HG03064 (cell line): ENCODE measurements around the gene FOXI3.
"Not testable (repeated sequence)": the region's sequence is repeated elsewhere in the genome, so short reads cannot be mapped to it uniquely, and the experiment has no call there.

Source experiments
- ATAC-seq: cut with Tn5 transposase; IDR thresholded peaks from one replicate; pipeline ENCODE4 v1.9.1; 2021; ENCODE audit warnings: low read depth; ENCODE audit not compliant: unreplicated experiment

The FOXI3 gene

DNA sequence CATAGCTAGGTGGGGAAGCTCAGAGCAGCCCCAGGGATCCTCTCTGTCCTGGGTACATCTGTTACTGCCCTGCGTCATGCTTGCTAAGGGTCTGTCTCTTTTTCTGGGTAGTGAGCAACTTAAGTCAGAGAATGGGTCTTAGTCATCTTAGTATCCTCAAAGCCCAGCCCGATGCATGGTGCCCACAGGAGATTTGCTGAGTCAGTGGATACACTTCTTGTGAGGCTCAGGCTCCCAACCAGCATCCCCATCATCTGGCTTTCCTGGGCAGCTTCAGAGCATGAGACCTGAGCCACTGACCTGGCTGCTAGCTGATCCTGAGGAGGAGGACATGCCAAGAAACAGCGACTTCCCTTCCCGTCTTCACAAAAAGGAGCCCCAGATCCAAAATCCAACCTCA lies 10.0 kb downstream of the FOXI3 start:
- ATAC-seq = no peak

- no peak for ATAC-seq
Measured at GRCh38 chr2:88442061-88442460, 10.4 kb downstream of the FOXI3 start.

GRCh38 chr2:88437010-88437409 lies 15.5 kb downstream of the FOXI3 start:
- no peak for ATAC-seq

DNA sequence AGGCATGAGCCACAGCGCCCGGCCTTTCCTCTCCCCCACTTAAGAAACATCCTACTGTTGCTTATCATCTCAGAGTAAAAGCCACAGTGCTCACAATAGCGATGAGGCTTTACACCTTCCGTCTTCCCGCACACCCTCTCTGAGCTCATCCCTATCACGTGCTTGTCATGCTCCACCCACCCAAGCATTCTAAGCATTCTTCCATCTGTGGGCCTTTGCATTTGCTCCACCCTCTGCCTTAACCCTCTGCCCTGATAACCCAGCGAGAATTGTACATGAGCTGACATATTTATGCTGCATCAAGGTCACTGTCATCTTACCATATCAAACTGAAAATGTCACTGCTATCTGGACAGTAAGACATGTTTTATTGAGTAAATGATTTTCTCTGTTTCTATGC lies 22.6 kb downstream of the FOXI3 start:
- no peak for ATAC-seq

- no peak for ATAC-seq
Measured at GRCh38 chr2:88423733-88424132, 28.8 kb downstream of the FOXI3 start.

DNA sequence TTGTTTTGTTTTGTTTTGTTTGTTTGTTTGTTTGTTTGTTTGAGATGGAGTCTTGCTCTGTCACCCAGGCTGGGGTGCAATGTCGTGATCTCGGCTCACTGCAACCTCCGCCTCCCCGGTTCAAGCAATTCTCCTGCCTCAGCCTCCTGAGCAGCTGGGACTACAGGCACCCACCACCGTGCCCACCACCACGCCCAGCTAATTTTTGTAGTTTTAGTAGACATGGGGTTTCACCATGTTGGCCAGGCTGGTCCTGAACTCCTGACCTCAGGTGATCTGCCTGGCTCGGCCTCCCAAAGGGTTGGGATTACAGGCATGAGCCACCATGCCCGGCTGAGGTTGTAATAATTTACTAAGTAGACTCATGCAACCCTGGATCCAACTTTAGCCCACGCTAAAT lies 33.4 kb downstream of the FOXI3 start:
- not testable (repeated sequence) for ATAC-seq

- ATAC-seq = no peak
Measured at GRCh38 chr2:88416016-88416663, 36.4 kb downstream of the FOXI3 start.

- ATAC-seq = not testable (repeated sequence)
Measured at GRCh38 chr2:88408870-88409269, 43.6 kb downstream of the FOXI3 start.

GRCh38 chr2:88400037-88400767 lies 52.3 kb downstream of the FOXI3 start:
- no peak for ATAC-seq

GRCh38 chr2:88398180-88398579 lies 54.3 kb downstream of the FOXI3 start:
- ATAC-seq = no peak
